ACC112 (cell line): Measurements from ENCODE around the gene ROCK2.
"Not testable (repeated sequence)": the region's sequence is repeated elsewhere in the genome, so short reads cannot be mapped to it uniquely, and the experiment has no call there.

Source experiments
- H2AFZ ChIP-seq: fragments of 200-600 bp; sonication (generic); one replicate; pipeline ENCODE4 v1.6.0; 2017; ENCODE audit warnings: antibody characterized with exemption, low read length; ENCODE audit not compliant: unreplicated experiment
- H3K27ac ChIP-seq: fragments of 200-600 bp; sonication (generic); 2 replicates; pipeline ENCODE4 v1.5.1; 2014; ENCODE audit warnings: low read depth, mild to moderate bottlenecking, antibody characterized with exemption, low read length, moderate library complexity
- H3K27me3 ChIP-seq: fragments of 200-600 bp; sonication (generic); 2 replicates; pipeline ENCODE4 v1.6.1; 2014; ENCODE audit warnings: mild to moderate bottlenecking, antibody characterized with exemption, low read length, moderate library complexity, mixed read lengths; ENCODE audit not compliant: insufficient read depth
- H3K36me3 ChIP-seq: fragments of 200-600 bp; sonication (generic); 2 replicates; pipeline ENCODE4 v1.6.1; 2016; ENCODE audit warnings: mild to moderate bottlenecking, antibody characterized with exemption, low read length, moderate library complexity, mixed read lengths; ENCODE audit not compliant: insufficient read depth
- H3K4me1 ChIP-seq: fragments of 200-600 bp; sonication (generic); one replicate; pipeline ENCODE4 v1.6.1; 2016; ENCODE audit warnings: low read length, mixed read lengths; ENCODE audit not compliant: insufficient read depth, unreplicated experiment, control insufficient read depth
- H3K4me3 ChIP-seq: fragments of 200-600 bp; sonication (generic); 2 replicates; pipeline ENCODE4 v1.5.1; 2014; ENCODE audit warnings: mild to moderate bottlenecking, low read depth, low read length
- H3K79me2 ChIP-seq: fragments of 200-600 bp; sonication (generic); one replicate; pipeline ENCODE4 v1.6.0; 2016; ENCODE audit warnings: low read length; ENCODE audit not compliant: control insufficient read depth, unreplicated experiment, insufficient read depth

ROCK2 gene

DNA sequence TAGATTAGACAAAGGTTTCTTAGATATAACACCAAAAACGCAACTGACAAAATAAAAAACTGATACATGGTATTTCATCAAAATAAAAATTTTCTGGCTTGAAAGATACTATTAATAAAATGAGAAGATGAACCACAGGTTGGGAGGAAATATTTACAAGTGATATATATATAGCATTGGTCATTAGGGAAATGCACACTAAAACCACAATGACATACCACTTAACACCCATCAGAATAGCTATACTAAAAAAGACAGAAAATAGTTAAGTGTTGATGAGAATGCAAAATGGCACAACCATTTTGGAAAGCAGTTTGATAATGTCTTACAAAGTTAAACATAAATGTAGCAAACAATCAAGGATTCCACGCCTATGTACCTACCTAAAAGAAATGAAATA lies 105.3 kb downstream of the ROCK2 start:
- H3K27me3 ChIP-seq: no peaks in the 10 kb centered on the region
- H3K79me2 ChIP-seq: peaks cover 21% of the 10 kb centered on the region
- H3K36me3 ChIP-seq: 0 out of 2 replicates have a peak, but pooled peaks cover 6% of the 10 kb centered on the region
- no peak overlapping the region for H2AFZ ChIP-seq
- no peak overlapping the region for H3K27ac ChIP-seq
- H3K4me3 ChIP-seq: no peak overlapping the region
- H3K4me1 ChIP-seq: peaks cover 6% of the 10 kb centered on the region

DNA sequence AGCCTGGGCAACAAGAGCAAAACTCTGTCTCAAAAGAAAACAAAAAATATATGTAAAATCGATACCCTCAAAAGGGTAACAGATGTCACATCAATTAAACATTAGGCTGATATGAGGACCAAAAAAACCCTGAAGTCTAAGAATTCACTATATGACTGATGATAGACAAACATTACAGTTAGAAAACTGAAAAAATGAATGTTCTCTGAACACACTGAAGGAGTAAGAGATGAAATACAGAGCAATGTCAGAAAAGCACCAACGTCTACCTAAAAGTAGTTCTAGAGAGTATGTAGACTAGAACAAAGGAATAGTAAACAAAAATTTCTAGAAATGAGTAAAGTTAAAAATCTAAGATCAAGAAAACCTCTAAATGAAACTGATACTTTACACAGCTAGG lies 107.3 kb downstream of the ROCK2 start:
- Histone ChIP-seq H2AFZ (no peak overlapping the region), H3K79me2 (peaks cover 13% of the 10 kb centered on the region), H3K27me3 (no peaks in the 10 kb centered on the region), H3K36me3 (0 out of 2 replicates have a peak, but pooled peaks cover 6% of the 10 kb centered on the region), H3K4me3 (no peak overlapping the region), H3K4me1 (peaks cover 6% of the 10 kb centered on the region), H3K27ac (no peak overlapping the region)

DNA sequence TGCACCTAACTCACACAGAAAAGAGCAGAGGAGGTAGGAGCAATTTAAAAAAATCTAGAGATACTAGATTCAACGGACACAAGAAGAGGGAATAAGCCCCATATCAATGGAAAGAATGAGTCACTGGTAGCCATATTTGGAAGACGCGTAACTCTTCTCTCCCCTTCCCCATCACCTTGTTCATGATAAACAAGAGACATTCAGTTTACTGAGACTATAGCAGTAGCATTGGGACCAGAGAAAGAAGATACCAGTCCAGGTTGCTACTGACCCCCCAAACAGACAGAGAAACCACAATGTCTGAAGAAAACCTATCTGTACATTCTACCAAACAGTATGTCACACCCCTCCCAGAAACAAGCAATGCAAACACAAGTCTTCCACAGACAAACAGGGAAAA lies 108.1 kb downstream of the ROCK2 start:
- Histone ChIP-seq H3K36me3 (0 out of 2 replicates have a peak, but pooled peaks cover under 1% of the 10 kb centered on the region), H3K27me3 (no peaks in the 10 kb centered on the region), H3K27ac (no peak overlapping the region), H3K4me1 (peaks cover 6% of the 10 kb centered on the region), H3K79me2 (peaks cover 13% of the 10 kb centered on the region), H3K4me3 (no peak overlapping the region), H2AFZ (no peak overlapping the region)

DNA sequence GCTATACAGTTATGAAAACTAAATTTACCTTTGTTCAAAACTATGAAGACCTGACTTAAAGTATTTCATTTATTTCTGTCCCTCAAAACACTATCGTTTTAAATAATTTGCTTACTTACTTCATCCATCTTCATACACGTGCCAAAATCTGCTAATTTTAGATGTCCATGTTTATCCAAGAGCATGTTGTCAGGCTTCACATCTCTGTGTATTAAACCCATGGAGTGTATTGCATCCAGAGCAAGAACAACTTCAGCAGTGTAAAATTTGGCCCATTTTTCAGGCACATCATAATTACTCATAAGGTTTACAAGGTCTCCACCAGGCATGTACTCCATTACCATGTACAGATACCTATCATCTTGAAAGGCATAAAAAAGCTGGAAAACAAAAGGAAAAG lies 108.9 kb downstream of the ROCK2 start:
- Histone ChIP-seq H3K79me2 (peaks cover 9% of the 10 kb centered on the region), H3K27ac (no peak overlapping the region), H2AFZ (no peak overlapping the region), H3K4me3 (no peak overlapping the region), H3K36me3 (no peaks in the 10 kb centered on the region), H3K4me1 (peaks cover 6% of the 10 kb centered on the region), H3K27me3 (no peaks in the 10 kb centered on the region)

DNA sequence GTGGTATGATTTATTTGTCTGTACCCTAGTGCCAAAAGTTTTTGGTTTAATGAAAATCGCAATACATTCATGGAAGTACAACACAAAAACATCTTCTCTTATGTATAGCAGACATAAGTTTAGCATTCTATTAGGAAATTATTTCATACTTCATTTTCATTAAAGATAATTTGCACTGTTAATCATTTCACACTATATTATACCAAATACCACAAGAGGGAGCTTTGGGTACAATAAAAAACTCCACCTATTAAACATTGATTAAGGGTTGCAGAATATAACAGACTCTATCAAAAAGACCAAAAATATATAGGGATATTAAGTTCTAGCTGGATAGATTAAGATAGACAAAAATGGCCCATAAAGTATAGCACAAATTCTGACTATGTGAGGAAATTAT lies 110.1 kb downstream of the ROCK2 start:
- Histone ChIP-seq H3K27me3 (no peaks in the 10 kb centered on the region), H3K36me3 (no peaks in the 10 kb centered on the region), H3K79me2 (peaks cover 9% of the 10 kb centered on the region), H3K27ac (no peak overlapping the region), H3K4me3 (no peak overlapping the region), H3K4me1 (no peaks in the 10 kb centered on the region), H2AFZ (no peak overlapping the region)

DNA sequence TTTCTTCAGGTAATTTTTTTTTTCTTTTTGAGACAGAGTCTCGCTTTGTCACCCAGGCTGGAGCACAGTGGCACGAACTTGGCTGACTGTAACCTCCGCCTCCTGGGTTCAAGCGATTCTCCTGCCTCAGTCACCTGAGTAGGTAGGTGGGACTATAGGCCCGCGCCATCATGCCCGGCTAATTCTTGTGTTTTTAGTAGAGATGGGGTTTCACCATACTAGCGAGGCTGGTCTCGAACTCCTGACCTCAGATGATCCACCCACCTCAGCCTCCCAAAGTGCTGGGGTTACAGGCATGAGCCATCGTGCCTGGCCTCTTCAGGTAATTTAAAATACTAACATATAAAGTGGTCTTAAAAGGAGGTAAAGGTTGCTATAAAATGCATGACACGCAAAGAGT lies 113.2 kb downstream of the ROCK2 start:
- H3K36me3 ChIP-seq, H2AFZ ChIP-seq, H3K4me1 ChIP-seq, H3K27ac ChIP-seq, H3K79me2 ChIP-seq, H3K27me3 ChIP-seq, H3K4me3 ChIP-seq: not testable (repeated sequence)

DNA sequence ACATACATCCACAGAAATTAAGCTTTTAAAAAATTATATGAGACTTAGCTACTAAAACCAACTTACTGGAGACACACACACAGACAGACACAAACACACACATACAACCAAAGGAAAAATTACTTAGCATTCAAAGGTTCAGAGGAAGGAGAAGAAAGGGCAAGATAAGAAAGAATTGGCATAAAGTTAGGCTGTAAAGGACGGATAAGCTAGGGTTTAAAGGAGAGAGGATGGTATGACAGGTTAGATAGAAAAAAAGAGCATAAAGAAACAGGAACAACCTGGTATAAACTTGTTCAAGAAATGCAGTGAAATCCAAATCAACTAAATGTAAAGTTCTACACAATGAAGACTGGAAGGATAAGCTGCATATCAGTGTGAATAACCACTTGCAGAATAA lies 115.7 kb downstream of the ROCK2 start:
- no peaks in the 10 kb centered on the region for H3K4me1 ChIP-seq
- no peak overlapping the region for H2AFZ ChIP-seq
- H3K4me3 ChIP-seq: no peak overlapping the region
- H3K36me3 ChIP-seq: no peaks in the 10 kb centered on the region
- H3K27ac ChIP-seq: no peak overlapping the region
- no peaks in the 10 kb centered on the region for H3K79me2 ChIP-seq
- H3K27me3 ChIP-seq: no peaks in the 10 kb centered on the region

DNA sequence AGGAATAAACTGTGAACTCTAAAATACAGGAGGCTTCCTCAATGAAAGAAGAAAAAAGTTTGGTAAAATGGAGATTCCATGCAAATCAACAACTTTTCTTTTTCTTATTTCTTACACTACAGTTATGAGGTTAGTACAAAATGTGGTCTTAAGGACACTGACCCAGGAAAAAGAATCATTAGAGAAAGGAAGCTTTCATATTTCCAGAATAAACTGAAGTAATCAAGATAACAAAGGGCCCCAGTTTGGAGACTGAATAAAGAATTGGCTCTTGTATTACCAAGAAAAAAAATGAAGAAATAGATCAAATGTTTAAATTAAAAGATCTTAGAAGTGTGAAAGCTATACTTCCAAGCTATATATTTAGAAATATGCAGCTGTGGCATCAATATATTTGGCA lies 116.8 kb downstream of the ROCK2 start:
- no peak overlapping the region for H3K4me3 ChIP-seq
- no peaks in the 10 kb centered on the region for H3K36me3 ChIP-seq
- H3K27me3 ChIP-seq: no peaks in the 10 kb centered on the region
- H2AFZ ChIP-seq: no peak overlapping the region
- H3K27ac ChIP-seq: no peak overlapping the region
- H3K79me2 ChIP-seq: no peaks in the 10 kb centered on the region
- H3K4me1 ChIP-seq: no peaks in the 10 kb centered on the region

DNA sequence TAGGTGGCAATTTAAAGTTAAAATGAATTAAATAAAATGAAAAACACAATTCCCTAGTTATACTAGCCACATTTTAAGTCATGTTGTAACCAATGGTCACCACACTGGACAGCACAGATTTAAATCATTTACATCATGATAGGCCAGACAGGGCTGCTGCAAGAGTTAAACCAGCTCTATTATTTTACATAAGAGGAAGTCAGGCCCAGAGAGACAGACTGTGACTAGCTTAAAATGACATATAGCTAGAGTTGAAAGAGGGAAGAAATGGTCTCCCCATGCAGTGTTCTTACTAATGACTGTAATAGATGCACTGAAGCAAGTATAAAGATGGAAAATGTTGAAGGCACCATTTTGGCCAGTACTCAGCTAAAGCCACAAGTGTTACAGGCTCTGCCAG lies 119.5 kb downstream of the ROCK2 start:
- Histone ChIP-seq H3K79me2 (no peaks in the 10 kb centered on the region), H3K27ac (no peak overlapping the region), H3K27me3 (no peaks in the 10 kb centered on the region), H3K4me3 (no peak overlapping the region), H2AFZ (no peak overlapping the region), H3K36me3 (no peaks in the 10 kb centered on the region; the same call in 1 of the 2 replicates), H3K4me1 (no peaks in the 10 kb centered on the region)

DNA sequence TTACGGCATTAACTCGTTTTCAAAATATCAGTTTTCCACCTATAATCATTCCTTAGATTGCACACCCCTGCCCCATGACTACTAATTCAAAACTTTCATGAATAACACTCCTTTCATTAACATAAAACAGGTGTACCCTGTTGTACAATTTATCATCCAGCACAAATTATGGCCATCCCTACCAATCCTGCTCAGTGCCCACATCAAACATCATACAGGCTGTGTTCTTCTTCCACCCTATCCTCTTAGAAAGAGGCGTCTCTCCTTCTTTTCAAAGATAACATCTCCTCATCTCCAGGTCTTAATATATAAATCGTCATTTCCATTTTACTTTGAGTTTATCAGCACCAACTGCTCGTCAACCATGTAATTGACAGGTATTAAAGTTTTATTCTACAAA lies 121.6 kb downstream of the ROCK2 start:
- no peaks in the 10 kb centered on the region for H3K4me1 ChIP-seq
- H3K27me3 ChIP-seq: no peaks in the 10 kb centered on the region
- no peak overlapping the region for H2AFZ ChIP-seq
- H3K79me2 ChIP-seq: no peaks in the 10 kb centered on the region
- H3K36me3 ChIP-seq: no peaks in the 10 kb centered on the region; the same call in 1 of the 2 replicates
- no peak overlapping the region for H3K4me3 ChIP-seq
- H3K27ac ChIP-seq: no peak overlapping the region

DNA sequence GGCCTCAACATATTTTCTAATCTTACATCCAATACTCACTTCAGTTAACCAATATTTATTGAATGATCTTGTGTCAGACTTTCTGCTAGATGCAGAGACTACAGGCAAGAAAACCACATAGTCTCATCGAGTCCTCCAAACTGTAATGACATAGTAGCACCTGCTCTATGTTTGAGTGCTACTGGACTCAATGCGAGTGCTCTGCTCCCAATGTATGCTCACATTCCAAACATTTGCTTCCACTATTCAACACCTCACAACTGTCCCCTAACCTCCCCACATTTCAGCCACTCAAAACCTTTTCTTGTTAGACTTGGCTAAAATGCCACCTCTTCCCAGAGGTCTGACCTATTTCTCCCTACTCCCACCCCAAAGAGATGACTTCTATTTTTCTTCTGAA lies 124.0 kb downstream of the ROCK2 start:
- Histone ChIP-seq H3K4me1 (peaks cover 5% of the 10 kb centered on the region), H3K79me2 (no peaks in the 10 kb centered on the region), H3K4me3 (no peak overlapping the region), H3K27me3 (no peaks in the 10 kb centered on the region), H3K36me3 (peaks cover 7% of the 10 kb centered on the region), H2AFZ (no peak overlapping the region), H3K27ac (no peak overlapping the region)
